HG02943 (cell line): ENCODE results near the gene SUFU.

Experiments
- ATAC-seq: cut with Tn5 transposase; IDR thresholded peaks from one replicate; pipeline ENCODE4 v1.9.1; 2021; ENCODE audit warnings: mild to moderate bottlenecking, low read depth, moderate library complexity; ENCODE audit not compliant: unreplicated experiment

The SUFU gene

DNA sequence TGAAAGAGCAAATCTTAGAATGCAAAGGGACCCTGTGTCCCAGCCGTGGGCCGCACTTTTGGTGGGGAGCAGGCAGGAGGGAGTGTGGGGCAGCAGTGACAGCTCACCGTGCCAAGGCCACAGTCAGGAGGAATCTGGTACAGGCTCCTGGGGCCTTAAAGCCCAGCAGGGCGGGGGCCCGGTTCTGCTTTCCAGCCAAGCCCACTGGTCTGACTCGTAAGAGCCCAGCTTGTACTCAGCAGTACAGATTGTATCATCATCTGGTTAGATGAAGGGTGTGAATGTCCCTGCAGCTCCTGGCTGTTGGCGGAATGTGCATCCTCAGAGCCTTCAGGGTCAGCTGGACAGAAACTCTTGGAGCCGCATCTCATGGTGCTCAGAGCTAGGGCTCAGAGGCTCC, 110.0 kb downstream of the SUFU start:
- no peak for ATAC-seq

DNA sequence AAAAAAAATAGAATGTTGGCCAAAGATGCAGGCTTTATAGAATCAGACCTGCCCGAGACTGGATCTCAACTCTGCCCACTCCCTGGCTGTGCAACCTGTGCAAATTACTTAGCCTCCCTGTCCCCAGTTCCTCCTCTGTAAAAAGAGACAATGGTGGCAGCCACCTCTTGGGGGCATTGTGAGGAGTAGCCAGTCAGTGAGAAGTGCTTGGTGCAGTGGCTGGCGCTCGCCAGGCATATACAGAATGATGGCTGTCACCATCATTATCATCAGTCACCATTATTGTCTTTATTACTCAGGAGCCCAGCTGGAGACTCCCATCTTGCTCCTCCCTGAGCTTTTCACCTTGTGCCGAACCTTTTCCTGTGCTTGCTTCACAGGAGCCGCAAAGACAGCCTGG, 111.1 kb downstream of the SUFU start:
- ATAC-seq = no peak

DNA sequence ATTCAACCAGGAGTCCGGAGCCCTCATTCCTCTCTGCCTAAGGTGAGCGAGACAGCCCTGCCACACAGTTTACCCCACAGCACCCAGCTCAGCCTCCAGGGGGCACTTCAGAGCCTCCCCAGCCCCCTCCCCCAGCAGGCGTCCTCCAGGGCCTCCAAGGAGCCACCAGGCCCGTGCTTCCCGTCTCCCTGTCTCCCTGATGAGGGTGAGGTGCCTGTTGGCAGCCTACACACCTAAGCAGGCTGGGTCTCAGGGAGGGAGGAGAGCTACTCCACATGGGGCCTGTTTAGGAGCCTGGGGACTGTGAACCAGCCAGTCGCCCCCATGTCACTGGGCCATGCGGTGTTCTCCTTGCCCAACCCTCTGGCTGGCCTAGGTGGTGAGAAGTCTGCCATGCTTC, 111.6 kb downstream of the SUFU start:
- no peak for ATAC-seq

DNA sequence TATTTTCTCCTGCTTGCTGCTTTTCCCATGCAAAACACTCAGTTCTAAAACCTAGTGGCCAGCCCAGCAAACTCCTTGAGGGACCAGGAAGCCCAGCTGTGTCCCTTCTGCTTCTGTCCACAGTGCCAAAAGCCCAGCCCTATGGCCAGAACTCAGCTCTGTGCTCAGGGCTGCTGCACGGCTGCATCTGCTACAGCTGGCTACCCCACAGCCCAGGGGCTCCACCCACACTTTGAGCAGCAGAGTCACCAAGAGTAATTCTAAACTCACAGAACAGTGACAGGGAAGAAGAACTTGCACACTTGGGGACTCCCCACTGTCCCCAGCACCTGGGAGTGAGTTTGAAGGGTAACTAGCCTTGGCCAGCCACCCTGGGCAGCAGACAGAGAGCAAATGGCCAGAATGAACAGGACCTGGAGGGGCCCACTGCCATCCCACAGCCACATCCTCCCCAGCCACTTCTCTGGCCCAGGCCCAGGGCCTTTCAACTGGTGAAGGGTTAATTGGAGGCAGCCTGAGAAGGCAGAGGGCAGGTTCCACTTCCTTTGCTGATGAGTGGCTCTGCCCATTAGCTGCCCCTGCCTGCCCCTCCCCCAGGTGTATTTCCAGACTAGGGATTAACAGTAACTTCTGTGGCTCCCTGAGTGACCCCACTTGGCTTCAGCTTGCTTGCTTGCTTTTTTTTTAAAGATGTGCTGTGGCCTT, 112.4 kb downstream of the SUFU start:
- ATAC-seq = no peak

DNA sequence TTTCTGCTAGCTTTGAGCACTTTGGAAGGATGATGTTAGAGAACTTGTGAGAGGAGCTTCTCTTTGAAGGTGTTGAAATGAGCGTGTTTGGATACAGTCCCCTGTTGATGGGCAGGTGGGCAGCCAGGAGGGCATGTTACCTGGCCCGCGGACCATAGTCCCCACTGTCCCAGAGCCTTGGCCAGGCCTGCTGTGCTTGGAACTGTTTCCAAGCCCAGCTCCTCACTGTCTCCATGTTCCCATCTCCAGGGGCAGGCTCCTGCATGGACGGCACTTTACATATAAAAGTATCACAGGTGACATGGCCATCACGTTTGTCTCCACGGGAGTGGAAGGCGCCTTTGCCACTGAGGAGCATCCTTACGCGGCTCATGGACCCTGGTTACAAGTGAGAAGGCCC, 113.3 kb downstream of the SUFU start:
- ATAC-seq = no peak

DNA sequence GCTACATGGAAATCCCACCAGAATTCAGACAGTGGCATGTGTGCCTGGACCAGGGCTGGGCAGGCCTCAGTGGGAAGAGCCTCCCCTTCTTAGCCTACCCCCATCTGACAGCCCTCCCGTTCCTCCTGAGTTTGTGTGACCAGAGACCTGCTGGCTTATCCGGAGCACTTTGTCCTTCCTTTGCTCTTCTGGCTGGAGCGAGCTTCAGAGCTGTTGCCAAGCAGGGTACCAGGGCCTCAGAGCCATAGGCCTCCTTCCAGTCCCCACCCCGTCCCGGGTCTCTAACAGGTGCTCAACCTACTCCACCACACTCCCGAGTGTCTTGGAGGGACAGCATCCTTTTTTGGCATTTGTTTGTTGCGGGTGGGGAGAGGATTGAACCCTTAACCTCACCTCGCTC, 114.0 kb downstream of the SUFU start:
- no peak for ATAC-seq

DNA sequence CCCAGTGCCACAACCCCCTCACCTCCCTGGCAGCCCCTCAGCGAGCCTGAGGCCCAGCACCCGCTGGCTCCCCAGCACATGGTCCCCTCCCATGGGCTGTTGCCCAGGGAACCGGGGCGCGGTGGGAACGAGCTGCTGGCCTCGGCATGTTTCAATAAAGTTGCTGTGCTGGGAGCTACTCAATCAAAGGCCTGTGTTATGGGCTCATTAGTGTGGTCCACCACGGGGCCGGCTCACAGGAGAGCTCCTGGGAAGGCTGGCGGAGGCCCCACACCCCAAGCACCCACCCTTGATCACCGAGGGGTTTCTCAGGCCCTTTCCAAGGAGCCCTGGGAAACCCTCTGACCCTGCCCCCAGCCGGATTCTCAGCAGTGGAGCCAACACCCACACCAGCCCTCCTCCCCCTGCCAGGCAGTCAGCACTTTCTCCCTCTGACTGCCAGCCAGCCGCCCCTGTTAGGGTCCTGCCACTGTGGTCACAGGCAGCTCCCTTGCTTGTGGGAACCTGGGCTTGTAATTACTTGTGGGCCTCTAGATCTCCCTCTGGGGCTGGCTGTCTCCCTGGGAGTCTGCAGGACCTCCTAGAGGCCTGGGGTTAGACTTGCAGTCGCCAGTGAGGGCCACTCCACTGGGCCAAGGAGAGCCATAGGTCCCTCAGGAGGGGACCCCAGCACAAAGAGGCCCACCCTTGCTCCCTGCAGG, 115.7 kb downstream of the SUFU start:
- ATAC-seq = no peak

DNA sequence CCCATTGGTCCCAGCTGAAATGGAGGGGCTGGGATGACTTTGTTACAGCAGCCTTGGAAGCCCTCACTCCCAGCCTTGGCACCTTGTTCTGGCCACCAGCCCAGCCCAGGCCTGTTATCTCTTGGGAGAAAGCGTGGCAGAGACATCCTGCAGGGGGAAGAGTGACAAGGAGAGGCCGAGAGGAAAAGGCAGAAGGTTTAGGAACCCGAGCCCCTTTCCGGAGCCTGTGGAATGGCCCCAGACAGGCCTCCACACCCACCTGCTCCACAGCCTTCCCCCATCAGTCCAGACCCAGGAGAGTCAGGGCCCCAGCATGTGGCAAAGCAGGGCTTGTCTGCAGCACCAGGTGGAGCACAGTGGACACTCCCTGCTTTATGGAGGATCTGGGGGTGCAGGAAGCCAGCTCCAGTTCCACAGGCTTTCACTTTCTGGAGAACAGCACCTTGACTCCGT, 116.4 kb downstream of the SUFU start:
- no peak for ATAC-seq

DNA sequence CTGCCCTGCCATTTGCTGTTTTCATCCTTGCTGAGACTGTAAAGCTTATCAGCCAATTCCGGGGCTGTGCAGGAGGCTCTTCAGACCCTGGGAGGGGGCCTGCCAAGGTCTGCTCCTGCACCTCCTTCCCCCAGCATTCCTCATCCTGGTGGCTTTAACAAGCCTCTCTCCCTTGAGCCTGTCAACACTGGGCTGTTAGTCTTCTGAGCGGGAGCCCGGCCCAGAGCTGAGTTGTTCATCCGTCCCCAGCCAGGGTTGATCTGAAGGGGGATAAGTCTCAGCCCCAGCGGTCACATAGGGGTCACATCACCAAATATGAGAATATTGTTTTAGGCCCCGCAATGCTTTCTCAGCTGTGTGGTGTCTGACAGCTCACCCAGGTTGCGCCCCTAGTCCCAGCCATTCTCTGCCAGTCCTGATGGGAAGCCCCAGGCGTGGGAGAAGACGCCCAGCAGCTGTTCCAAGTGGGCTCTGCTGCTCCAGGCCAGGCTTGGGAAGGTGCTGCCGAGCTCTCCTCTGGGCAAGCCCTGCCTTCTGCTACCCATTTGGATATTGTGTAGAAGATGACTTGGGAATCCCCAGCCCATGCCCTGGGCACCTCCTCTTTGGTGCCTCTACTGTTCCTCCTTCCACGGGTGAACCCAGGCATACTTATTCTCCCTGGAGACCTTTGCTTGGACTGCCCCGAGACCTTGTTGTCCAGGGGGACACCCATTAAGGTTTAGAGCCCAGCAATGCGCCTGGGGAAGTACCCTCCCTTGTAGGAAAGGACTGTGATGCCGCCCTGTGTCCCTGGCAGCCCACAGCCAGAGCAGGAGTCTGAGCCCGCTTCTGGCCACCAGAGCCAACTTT, 117.0 kb downstream of the SUFU start:
- no peak for ATAC-seq

DNA sequence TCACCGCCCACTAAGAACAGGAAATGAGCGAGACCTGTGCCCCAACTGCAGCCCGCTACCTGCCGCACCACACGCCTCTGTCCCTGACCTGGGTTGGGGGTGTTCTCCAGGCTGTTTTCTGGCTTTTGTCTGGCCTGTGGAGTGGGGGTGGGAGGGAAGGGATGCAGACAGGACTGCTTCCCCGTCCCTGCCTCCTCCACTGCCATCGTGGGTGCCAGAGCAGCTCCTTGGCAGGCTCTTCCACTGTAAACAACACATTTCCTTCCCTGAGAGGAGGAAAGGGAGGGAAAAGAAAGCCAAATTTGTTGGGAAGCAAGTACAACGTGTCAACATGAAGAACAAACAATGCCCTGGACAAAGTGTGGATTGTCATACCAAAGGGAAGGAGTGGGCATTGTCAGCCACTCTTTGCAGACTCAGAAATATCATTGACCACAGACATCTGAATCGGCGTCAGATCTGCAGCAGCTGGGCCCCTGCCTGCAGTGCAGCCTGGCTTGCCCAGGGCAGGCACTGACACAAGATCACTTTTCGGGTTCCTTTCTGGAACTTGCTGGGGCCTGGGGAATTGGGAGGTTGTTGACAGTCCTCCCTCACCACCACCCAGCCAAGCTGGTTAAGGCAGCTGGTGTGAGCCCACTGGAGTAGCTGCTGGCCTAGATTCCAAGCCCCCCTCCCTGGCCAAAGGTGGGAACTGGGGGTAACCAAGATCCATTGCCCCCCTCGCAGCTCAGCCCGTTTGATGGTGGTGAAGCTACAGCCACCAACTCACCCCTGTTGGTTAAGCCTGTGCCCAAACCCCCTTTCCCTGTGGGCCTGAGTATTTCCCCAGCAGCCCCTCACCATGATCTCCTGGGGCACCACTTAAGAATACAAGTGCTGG, 117.9 kb downstream of the SUFU start:
- ATAC-seq = no peak

DNA sequence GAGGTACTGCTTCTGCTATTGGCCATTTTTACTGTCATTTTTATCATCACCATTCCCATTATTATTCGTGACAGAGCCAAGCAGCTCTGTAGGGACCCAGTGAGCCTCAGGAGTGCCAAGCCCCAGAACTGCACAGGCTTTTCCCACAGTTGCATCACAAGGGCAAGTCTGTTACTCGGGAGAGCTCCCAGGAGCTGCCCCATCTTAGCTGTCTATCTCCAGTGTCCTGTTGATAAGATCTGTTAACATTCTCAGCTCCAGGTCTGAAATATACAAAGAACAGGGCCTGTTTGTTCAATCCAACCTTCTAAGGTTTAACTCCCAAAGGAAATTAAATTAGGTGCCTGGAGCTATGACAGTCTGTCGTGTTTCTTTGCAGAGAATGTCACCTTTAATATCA, 120.3 kb downstream of the SUFU start:
- ATAC-seq = no peak

DNA sequence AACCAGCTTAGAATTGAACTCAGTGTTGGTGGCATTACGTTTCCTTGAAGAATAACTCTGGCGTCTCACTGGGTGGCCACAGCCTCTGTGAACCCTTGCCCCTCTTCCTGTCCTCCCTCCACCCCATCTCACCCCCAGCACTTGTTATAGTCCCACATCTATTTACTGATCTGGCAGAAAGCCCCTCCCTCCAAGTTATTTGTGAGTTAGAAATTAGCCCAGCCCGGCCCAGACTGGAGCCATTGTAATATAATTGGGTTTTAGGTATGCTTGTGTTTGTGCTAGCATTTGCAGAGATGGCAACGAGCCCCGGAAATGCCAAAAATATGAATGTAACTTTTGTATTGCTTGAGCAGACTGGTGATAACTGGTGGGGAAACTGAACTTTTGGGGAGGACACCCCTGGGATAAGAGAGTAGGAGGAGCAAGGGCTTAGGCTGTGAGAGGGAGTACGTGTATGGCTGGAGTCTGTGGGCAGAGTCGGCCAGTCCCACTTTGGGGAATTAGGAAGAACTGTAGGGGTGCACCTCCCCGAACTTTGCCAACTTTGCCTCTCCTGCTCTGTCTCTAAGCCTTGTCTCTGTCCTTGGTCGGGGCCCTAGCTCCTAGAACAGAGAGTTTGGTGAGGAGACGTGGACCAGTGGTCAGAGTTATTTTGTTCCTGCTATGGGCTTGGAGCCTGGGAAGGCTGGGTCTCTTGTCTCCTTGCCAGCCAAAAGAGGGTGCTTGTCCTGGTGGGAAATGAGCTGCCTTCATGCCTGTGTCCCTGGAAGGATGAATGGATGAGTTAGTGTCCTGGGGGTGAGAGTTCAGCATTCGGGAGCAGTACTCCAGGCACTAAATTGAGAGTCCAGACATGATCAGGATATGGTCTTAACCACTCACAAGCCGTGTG, 121.2 kb downstream of the SUFU start:
- no peak for ATAC-seq

DNA sequence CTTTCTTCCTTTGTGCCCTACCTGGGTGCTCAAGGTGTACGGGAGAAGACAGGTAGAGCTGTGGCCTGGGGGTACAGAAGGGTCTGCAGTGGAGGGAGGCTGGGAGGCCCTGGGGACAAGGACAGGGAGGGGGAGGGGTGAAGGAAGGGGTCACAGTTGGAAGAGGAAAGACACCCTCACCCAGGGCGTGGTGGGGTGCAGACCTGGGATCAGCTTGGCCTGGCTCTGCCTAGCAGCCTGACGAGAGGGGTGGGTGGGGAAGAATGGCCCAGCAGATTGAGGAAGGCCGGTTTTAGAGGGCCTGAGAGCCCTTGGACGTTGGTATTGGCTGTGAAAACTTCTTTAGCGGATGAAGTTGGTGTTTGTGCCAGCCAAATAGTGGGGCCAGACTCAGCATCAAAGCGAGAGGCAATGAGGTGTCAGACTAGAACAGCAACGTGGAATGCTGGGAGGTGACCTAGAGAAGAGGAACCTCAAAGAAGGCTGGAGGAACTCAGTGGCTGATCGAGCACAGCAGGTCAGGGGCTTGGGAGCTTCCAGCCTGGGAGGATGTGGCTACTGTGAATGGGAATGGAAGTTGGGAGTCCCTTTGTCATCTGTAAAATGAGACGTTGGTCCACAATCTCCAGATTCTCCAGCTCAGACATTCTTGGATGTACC, 122.4 kb downstream of the SUFU start:
- ATAC-seq = no peak

DNA sequence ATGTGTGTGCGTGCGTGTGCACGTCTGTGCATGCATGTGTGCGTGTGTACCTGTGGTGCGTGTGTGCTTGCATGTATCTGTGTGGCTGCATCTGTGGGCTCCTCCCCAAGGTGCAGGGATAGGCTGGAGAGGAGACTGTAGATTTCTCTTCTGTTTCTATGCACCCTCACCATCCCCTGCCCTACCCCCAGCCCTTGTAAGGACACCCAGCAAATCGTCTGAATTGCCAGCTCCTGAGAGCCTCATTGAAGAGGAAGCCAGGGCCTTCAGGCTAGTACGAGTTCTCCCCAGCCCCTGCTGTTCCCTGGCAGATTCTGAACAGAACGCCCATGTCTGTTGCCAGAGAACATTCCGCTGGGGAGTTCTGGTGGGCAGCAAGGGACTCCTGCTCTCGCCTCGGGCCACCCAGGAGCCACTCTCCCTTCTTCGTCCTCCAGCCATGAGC, 123.5 kb downstream of the SUFU start:
- ATAC-seq = no peak

DNA sequence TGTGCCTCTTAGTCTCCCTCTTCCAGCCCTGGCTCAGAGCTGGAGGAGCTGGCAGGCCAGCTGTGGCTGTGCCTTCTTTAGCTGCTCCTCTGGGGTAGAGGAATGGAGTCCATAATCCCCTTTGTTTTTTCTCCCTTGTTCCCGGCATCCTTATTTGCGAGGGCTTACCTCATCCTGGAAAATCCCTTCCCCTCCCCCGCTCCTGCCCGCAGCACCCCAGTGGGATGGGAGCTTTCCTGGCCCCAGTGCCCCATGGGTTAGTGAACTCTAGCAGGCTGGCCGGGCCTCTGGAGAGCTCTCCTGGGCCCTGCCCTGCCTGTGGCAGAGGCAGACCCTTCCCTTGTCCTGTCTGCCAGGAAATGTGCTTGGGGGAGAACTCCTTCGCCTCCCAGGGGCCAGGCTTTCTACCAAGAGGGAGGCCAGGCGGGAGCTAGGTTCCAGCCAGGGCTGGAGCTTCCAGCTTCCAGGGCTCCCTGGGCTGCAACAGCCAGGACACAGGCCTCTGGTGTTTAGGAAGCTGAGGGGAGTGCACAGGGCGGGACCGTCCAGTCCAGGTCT, 124.0 kb downstream of the SUFU start:
- ATAC-seq = no peak

DNA sequence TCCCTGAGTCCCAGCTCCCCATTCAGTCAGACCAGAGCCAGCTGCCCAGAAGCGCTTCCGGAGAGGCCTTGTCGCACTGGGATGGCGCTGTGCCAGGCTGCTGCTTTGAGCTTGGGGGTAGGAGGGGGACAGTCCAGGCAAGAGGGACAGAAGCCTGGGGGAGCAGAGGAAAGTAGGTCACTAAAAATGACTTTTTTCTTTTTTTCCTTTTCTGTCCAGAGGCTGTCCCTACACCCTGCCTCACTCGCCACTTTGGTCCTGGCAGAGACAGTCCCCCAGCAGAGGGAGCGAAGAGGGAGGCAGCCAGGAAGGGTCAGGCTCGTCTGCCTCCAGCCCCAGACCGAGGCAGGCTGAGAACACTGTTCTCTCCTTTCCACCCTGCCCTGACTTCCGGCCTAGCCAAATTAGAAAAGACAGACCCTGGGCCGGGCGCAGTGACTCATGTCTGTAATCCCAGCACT, 124.7 kb downstream of the SUFU start:
- ATAC-seq = no peak

DNA sequence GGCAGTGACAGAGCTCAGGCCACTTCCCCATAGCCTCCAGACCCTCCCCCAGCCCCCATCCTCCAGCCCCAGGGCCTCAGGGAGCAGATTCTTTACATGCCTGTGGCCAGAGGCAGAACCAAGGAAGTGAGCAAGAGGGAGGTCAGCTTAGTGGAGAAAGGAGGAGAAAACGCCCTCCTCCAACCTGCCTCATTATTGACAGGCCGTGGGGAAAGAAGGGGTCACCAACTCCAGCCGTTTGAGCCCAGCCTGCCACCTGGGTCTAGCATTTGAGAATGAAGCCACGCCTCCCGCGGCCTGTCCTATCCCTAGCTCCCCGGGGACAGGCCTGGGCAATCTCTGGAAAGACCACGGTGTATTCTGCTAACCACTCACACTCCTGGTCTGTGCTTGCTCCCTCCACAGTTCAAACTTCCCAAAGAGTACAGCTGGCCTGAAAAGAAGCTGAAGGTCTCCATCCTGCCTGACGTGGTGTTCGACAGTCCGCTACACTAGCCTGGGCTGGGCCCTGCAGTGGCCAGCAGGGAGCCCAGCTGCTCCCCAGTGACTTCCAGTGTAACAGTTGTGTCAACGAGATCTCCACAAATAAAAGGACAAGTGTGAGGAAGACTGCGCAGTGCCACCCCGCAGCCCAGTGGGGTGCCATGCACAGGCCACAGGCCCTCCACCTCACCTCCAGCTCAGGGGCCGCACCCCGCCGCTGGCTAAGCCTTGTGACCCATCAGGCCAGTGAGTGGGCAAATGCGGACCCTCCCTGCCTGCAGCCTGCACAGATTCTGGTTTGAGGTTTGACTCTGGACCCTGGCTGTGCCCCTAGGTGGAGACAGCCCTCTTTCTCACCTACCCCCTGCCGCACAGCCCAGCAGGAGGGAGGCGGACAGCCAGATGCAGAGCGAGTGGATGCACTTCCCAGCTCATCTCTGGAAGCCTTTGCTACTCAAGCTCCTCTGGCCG, 126.2 kb downstream of the SUFU start:
- ATAC-seq = no peak
